GM12878 (cell line): Measurements from ENCODE around the gene LHX5. TPM values are rescaled to one million over a fixed set of nuclear protein-coding genes. Genes with fewer than 3 reads are reported as not detected.

Experiments
- EGR1 ChIP-seq, 2 experiments: IDR thresholded peaks; 1 replicate in 1 of 2; 2 replicates in 1 of 2; pipeline ENCODE4 v1.6.1; 2011 to 2012; ENCODE audit warnings: low read depth in 2 of 2, low read length in 2 of 2, borderline replicate concordance in 1 of 2, mild to moderate bottlenecking in 1 of 2, moderate library complexity in 1 of 2
- ETV6 ChIP-seq, 2 experiments: fragments of 450-650 bp in 1 of 2; IDR thresholded peaks in 1 of 2; conservative IDR thresholded peaks in 1 of 2; 2 replicates each; pipeline ENCODE4 v1.6.1; 2014; ENCODE audit warnings: antibody characterized with exemption in 1 of 2, borderline replicate concordance in 1 of 2, low read depth in 1 of 2, mild to moderate bottlenecking in 1 of 2, moderate library complexity in 1 of 2
- GATAD2B ChIP-seq: fragments of 450-650 bp; conservative IDR thresholded peaks from 2 replicates; pipeline ENCODE4 v1.6.1; 2017; ENCODE audit warnings: low read depth, mild to moderate bottlenecking, moderate library complexity
- HDGF ChIP-seq: fragments of 450-650 bp; IDR thresholded peaks from 2 replicates; pipeline ENCODE4 v1.6.1; 2016; ENCODE audit warnings: antibody characterized with exemption
- NRF1 ChIP-seq: conservative IDR thresholded peaks from 2 replicates; pipeline ENCODE4 v1.6.1; 2011; ENCODE audit warnings: mild to moderate bottlenecking, low read depth, low read length, improper control_type of control experiment
- SIN3A ChIP-seq: IDR thresholded peaks from 2 replicates; pipeline ENCODE4 v1.6.1; 2012; ENCODE audit warnings: low read depth, low read length, improper control_type of control experiment
- SPI1 ChIP-seq: IDR thresholded peaks from 2 replicates; pipeline ENCODE4 v1.6.1; 2011; ENCODE audit warnings: low read depth, mild to moderate bottlenecking, low read length, moderate library complexity, borderline replicate concordance; ENCODE audit not compliant: insufficient read depth
- SRF ChIP-seq, 2 experiments: IDR thresholded peaks; 2 replicates each; pipeline ENCODE4 v1.6.1; 2011; ENCODE audit warnings: low read depth in 2 of 2, low read length in 2 of 2, mild to moderate bottlenecking in 1 of 2, moderate library complexity in 1 of 2
- STAT1 ChIP-seq: fragments of 450-650 bp; conservative IDR thresholded peaks from 2 replicates; pipeline ENCODE4 v1.6.1; 2014; ENCODE audit warnings: antibody characterized with exemption, mild to moderate bottlenecking
- STAT3 ChIP-seq: IDR thresholded peaks from 2 replicates; pipeline ENCODE4 v1.6.1; 2011; ENCODE audit warnings: low read depth, low read length, improper control_type of control experiment
- polyA plus RNA-seq, 11 experiments: library from polyadenylated mRNA; depleted of rRNA in 4 of 11; unstranded in 6 of 11; stranded (reverse) in 5 of 11; fragments of >200 nt; fragmentation: Nextera tagmentation in 4 of 11; fragmentation: Illumina TruSeq in 1 of 11; extraction: Ambion mirVana in 4 of 11; extraction: Trizol in 1 of 11; gene quantifications; 1 replicate in 1 of 11; 2 replicates in 10 of 11; pipeline versions ENCODE4 v1.2.1 to v1.2.3, GENCODE V29; 2011 to 2016; ENCODE audit warnings: inconsistent platforms in 2 of 11, missing spikeins in 2 of 11, low read depth in 1 of 11
- total RNA-seq, 4 experiments: library from RNA; depleted of rRNA in 3 of 4; stranded (reverse); fragments of >200 nt in 3 of 4; fragmentation: Illumina TruSeq in 1 of 4; extraction: Trizol in 1 of 4; gene quantifications; 2 replicates each; pipeline versions ENCODE4 v1.2.1 to v1.2.3, GENCODE V29; 2013 to 2021
- TF ChIP-seq, protein P1 (sequence below): fragments of 450-650 bp; IDR thresholded peaks from 2 replicates; pipeline ENCODE4 v1.6.1; 2018; ENCODE audit warnings: borderline replicate concordance, mild to moderate bottlenecking; ENCODE audit not compliant: partially characterized antibody
- TF ChIP-seq, protein P2 (sequence below): fragments of 450-650 bp; IDR thresholded peaks from 2 replicates; pipeline ENCODE4 v1.6.1; 2016; ENCODE audit warnings: mild to moderate bottlenecking

Gene LHX5
- total and polyA plus RNA-seq, 10 of the 15 experiments (the other 5 are each of a cell fraction or from before 2014, with no cell fraction given), result 0.03 TPM; not detected in 9

DNA sequence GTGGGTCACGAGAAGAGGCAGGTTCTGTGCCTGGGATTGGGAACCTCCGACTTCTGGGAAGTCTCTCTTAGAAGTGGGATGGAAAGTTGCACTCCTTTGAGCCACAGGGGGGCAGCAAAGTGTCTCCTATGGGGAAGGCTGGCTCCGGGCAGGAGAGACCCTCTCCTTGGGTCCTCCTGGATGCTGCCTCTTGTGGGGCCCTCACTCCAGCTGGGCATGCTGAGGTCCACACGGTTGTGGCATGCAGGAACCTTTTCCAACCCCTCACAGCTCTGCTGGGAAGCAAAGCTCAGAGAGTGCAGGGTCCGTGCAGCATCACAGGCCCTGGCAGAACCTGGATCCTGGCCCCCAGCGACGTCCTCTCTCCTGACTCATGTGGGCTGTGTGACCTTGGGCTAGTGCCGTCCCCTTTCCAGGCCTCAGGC lies 32.1 kb downstream of the LHX5 start (continued):
- no peak for TF ChIP-seq ETV6 (conservative IDR thresholded peaks at IDR 0.05 in 1 of 2, IDR thresholded peaks at IDR 0.05 in 1 of 2; ENCODE audit: borderline replicate concordance in 1 of 2, low read depth in 1 of 2)
- TF ChIP-seq HDGF, result no peak
- TF ChIP-seq SRF (IDR thresholded peaks at IDR 0.05; ENCODE audit: low read depth in 2 of 2, low read length in 2 of 2), result no peak
- no peak for TF ChIP-seq NRF1
- TF ChIP-seq, protein P1, sequence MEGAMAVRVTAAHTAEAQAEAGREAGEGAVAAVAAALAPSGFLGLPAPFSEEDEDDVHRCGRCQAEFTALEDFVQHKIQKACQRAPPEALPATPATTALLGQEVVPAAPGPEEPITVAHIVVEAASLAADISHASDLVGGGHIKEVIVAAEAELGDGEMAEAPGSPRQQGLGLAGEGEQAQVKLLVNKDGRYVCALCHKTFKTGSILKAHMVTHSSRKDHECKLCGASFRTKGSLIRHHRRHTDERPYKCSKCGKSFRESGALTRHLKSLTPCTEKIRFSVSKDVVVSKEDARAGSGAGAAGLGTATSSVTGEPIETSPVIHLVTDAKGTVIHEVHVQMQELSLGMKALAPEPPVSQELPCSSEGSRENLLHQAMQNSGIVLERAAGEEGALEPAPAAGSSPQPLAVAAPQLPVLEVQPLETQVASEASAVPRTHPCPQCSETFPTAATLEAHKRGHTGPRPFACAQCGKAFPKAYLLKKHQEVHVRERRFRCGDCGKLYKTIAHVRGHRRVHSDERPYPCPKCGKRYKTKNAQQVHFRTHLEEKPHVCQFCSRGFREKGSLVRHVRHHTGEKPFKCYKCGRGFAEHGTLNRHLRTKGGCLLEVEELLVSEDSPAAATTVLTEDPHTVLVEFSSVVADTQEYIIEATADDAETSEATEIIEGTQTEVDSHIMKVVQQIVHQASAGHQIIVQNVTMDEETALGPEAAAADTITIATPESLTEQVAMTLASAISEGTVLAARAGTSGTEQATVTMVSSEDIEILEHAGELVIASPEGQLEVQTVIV, result no peak
- TF ChIP-seq SPI1, result no peak
- no peak for TF ChIP-seq GATAD2B
- no peak for TF ChIP-seq STAT1
- no peak for TF ChIP-seq SIN3A
- TF ChIP-seq EGR1 (IDR thresholded peaks at IDR 0.05; ENCODE audit: borderline replicate concordance in 1 of 2, low read depth in 2 of 2, low read length in 2 of 2), result no peak
- TF ChIP-seq STAT3, result no peak
- TF ChIP-seq, protein P2, sequence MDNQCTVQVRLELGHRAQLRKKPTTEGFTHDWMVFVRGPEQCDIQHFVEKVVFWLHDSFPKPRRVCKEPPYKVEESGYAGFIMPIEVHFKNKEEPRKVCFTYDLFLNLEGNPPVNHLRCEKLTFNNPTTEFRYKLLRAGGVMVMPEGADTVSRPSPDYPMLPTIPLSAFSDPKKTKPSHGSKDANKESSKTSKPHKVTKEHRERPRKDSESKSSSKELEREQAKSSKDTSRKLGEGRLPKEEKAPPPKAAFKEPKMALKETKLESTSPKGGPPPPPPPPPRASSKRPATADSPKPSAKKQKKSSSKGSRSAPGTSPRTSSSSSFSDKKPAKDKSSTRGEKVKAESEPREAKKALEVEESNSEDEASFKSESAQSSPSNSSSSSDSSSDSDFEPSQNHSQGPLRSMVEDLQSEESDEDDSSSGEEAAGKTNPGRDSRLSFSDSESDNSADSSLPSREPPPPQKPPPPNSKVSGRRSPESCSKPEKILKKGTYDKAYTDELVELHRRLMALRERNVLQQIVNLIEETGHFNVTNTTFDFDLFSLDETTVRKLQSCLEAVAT, result no peak
